OCI-LY1 (cell line): ENCODE measurements around the gene METTL8.
"Not testable (repeated sequence)": the region's sequence is repeated elsewhere in the genome, so short reads cannot be mapped to it uniquely, and the experiment has no call there.

ENCODE experiments used
- H2AFZ ChIP-seq: fragments of 200-600 bp; sonication (generic), shearing (Covaris generic); 2 replicates; pipeline ENCODE4 v1.6.0; 2014; ENCODE audit warnings: antibody characterized with exemption, mild to moderate bottlenecking, low read length
- H3F3A ChIP-seq: fragments of 200-600 bp; sonication (generic), shearing (Covaris generic); 2 replicates; pipeline ENCODE4 v1.6.0; 2014; ENCODE audit warnings: mild to moderate bottlenecking, antibody characterized with exemption, low read length, moderate library complexity; ENCODE audit not compliant: insufficient read depth
- H3K27ac ChIP-seq: fragments of 200-600 bp; sonication (generic); 2 replicates; pipeline ENCODE4 v1.5.1; 2014; ENCODE audit warnings: low read length, mixed run types, mild to moderate bottlenecking, low read depth; ENCODE audit not compliant: poor library complexity, severe bottlenecking
- H3K27me3 ChIP-seq: fragments of 200-600 bp; sonication (generic); 2 replicates; pipeline ENCODE4 v1.6.0; 2014; ENCODE audit warnings: antibody characterized with exemption, mild to moderate bottlenecking, low read length, moderate library complexity; ENCODE audit not compliant: insufficient read depth
- H3K36me3 ChIP-seq: fragments of 200-600 bp; sonication (generic); 2 replicates; pipeline ENCODE4 v1.6.1; 2014; ENCODE audit warnings: mild to moderate bottlenecking, antibody characterized with exemption, low read length, moderate library complexity, mixed read lengths; ENCODE audit not compliant: insufficient read depth
- H3K4me1 ChIP-seq: fragments of 200-600 bp; sonication (generic); 2 replicates; pipeline ENCODE4 v1.5.1; 2014; ENCODE audit warnings: mild to moderate bottlenecking, low read length, moderate library complexity; ENCODE audit not compliant: insufficient read depth, severe bottlenecking
- H3K4me2 ChIP-seq: fragments of 200-600 bp; sonication (generic), shearing (Covaris generic); 2 replicates; pipeline ENCODE4 v1.6.1; 2014; ENCODE audit warnings: low read length
- H3K4me3 ChIP-seq: fragments of 200-600 bp; sonication (generic); 2 replicates; pipeline ENCODE4 v1.5.1; 2014; ENCODE audit warnings: low read length, low read depth, mild to moderate bottlenecking, mixed read lengths; ENCODE audit not compliant: poor library complexity, severe bottlenecking
- H3K79me2 ChIP-seq: fragments of 200-600 bp; shearing (Covaris generic); 2 replicates; pipeline ENCODE4 v1.6.1; 2016; ENCODE audit warnings: mixed run types, low read length, mixed read lengths; ENCODE audit not compliant: insufficient read depth
- H3K9ac ChIP-seq: fragments of 200-600 bp; sonication (generic), shearing (Covaris generic); 2 replicates; pipeline ENCODE4 v1.6.1; 2014; ENCODE audit warnings: mild to moderate bottlenecking, low read length, mixed read lengths
- H3K9me2 ChIP-seq: fragments of 200-600 bp; sonication (generic), shearing (Covaris generic); 2 replicates; pipeline ENCODE4 v1.6.1; 2014; ENCODE audit warnings: low read depth, mild to moderate bottlenecking, low read length, mixed read lengths
- H3K9me3 ChIP-seq: fragments of 200-600 bp; shearing (Covaris generic); 2 replicates; pipeline ENCODE4 v1.6.1; 2014; ENCODE audit warnings: low read length, mixed read lengths
- H4K20me1 ChIP-seq: fragments of 200-600 bp; sonication (generic), shearing (Covaris generic); 2 replicates; pipeline ENCODE4 v1.6.0; 2016; ENCODE audit warnings: mild to moderate bottlenecking, low read length; ENCODE audit not compliant: insufficient read depth
- EZH2 ChIP-seq: fragments of 200-600 bp; sonication (generic), shearing (Covaris generic); IDR thresholded peaks from 2 replicates; pipeline ENCODE4 v1.8.0; 2017; ENCODE audit warnings: borderline replicate concordance, mixed run types, mild to moderate bottlenecking, antibody characterized with exemption, low read length, moderate library complexity, mixed read lengths
- TF ChIP-seq, protein P1 (sequence below): fragments of 200-600 bp; sonication (generic), shearing (Covaris generic); IDR thresholded peaks from 2 replicates; pipeline ENCODE4 v1.5.1; 2017; ENCODE audit warnings: mild to moderate bottlenecking, antibody characterized with exemption, low read length, moderate library complexity, mixed read lengths

Gene METTL8

GRCh38 chr2:171316220-171316619 is 117.6 kb downstream of the METTL8 start:
- no peaks in the 10 kb centered on the region for H4K20me1 ChIP-seq
- no peaks in the 10 kb centered on the region for H3K27me3 ChIP-seq

DNA sequence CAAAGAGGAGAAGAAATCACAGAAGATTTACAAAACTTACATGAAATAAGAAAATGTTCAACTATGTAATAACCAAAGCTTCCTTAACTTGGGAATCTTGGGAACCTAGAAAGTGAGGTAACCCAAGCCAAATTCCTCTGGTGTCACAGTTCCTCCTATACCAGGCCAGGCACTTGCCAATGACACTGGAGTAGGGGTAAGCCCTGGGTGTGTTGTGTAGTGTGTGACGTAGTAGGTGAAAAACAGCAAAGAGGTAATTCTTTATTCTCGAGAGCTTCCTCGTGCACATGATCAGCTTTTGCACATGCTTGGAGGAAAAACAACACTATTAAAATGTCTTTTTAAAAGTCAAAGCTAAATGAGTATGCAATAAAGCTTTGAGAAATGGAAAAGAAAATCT is 118.0 kb downstream of the METTL8 start:
- peak overlapping the region; percentile 14; the same call in 1 of the 2 replicates for H3K4me2 ChIP-seq
- H3K4me3 ChIP-seq: no peak overlapping the region
- no peaks in the 10 kb centered on the region for H3K36me3 ChIP-seq
- no peaks in the 10 kb centered on the region for H4K20me1 ChIP-seq
- H3K4me1 ChIP-seq: peaks cover 56% of the 10 kb centered on the region
- H3K9me3 ChIP-seq: peaks cover 9% of the 10 kb centered on the region
- no peaks in the 10 kb centered on the region for H3K27me3 ChIP-seq
- H3K9me2 ChIP-seq: no peaks in the 10 kb centered on the region
- no peak overlapping the region for H2AFZ ChIP-seq
- H3K27ac ChIP-seq: peak overlapping the region; percentile 98
- H3F3A ChIP-seq: peaks cover 17% of the 10 kb centered on the region
- no peaks in the 10 kb centered on the region for H3K79me2 ChIP-seq
- H3K9ac ChIP-seq: peak overlapping the region; percentile 69; the same call in 1 of the 2 replicates
- TF ChIP-seq EZH2: no peak
- TF ChIP-seq, protein P1, sequence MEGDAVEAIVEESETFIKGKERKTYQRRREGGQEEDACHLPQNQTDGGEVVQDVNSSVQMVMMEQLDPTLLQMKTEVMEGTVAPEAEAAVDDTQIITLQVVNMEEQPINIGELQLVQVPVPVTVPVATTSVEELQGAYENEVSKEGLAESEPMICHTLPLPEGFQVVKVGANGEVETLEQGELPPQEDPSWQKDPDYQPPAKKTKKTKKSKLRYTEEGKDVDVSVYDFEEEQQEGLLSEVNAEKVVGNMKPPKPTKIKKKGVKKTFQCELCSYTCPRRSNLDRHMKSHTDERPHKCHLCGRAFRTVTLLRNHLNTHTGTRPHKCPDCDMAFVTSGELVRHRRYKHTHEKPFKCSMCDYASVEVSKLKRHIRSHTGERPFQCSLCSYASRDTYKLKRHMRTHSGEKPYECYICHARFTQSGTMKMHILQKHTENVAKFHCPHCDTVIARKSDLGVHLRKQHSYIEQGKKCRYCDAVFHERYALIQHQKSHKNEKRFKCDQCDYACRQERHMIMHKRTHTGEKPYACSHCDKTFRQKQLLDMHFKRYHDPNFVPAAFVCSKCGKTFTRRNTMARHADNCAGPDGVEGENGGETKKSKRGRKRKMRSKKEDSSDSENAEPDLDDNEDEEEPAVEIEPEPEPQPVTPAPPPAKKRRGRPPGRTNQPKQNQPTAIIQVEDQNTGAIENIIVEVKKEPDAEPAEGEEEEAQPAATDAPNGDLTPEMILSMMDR: no peak

More at GRCh38 chr2:171316220-171316619, 117.6 kb downstream of the METTL8 start:
- H3K36me3 ChIP-seq: no peaks in the 10 kb centered on the region
- no peak overlapping the region for H3K4me3 ChIP-seq
- no peaks in the 10 kb centered on the region for H3K9me2 ChIP-seq
- H3F3A ChIP-seq: peaks cover 17% of the 10 kb centered on the region
- peaks cover 60% of the 10 kb centered on the region for H3K4me1 ChIP-seq
- peak overlapping the region; percentile 98 for H3K27ac ChIP-seq
- no peak overlapping the region for H2AFZ ChIP-seq
- H3K9ac ChIP-seq: peak overlapping the region; percentile 69
- no peaks in the 10 kb centered on the region for H3K79me2 ChIP-seq
- peak overlapping the region; percentile 14; the same call in 1 of the 2 replicates for H3K4me2 ChIP-seq
- H3K9me3 ChIP-seq: peaks cover 4% of the 10 kb centered on the region
- TF ChIP-seq EZH2: no peak
- TF ChIP-seq, protein P1: no peak

DNA sequence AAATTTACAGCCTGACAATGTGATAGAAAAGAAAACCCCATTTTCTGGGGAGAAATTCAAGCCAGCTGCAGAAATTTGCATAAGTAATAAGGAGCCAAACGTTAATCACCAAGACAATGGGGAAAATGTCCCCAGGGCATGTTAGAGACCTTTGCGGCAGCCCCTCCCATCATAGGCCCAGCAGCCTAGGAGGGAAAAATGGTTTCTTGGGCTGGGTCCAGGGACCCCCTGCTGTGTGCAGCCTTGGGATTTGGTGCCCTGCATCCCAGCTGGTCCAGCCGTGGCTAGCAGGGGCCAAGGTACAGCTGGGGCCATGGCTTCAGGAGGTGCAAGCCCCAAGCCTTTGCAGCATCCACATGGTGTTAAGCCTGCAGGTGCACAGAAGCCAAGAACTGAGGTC is 121.6 kb downstream of the METTL8 start:
- not testable (repeated sequence) for H4K20me1 ChIP-seq, H3K4me2 ChIP-seq, H3K27ac ChIP-seq, H3K79me2 ChIP-seq, H2AFZ ChIP-seq, H3K9ac ChIP-seq, H3K9me3 ChIP-seq, H3F3A ChIP-seq, H3K27me3 ChIP-seq, H3K4me3 ChIP-seq, H3K36me3 ChIP-seq, H3K9me2 ChIP-seq
- peaks cover 29% of the 10 kb centered on the region for H3K4me1 ChIP-seq

DNA sequence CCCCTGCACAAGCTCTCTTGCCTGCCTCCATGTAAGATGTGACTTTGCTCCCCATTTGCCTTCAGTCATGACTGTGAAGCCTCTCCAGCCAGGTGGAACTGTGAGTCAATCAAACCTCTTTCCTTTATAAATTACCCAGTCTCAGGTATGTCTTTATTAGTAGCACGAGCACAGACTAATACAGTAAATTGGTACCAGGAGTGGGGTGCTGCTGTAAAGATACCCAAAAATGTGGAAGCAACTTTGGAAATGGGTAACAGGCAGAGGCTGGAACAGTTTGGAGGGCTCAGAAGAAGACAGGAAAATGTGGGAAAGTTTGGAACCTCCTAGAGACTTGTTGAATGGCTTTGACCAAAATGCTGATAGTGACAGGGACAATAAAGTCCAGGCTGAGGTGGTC is 122.2 kb downstream of the METTL8 start:
- H3K4me3 ChIP-seq, H4K20me1 ChIP-seq, H3K27me3 ChIP-seq: not testable (repeated sequence)

More for the DNA sequence above, 122.2 kb downstream of the METTL8 start:
- H2AFZ ChIP-seq, H3K9ac ChIP-seq, H3K36me3 ChIP-seq, H3F3A ChIP-seq, H3K79me2 ChIP-seq, H3K4me2 ChIP-seq, H3K9me2 ChIP-seq, H3K27ac ChIP-seq, H3K9me3 ChIP-seq: not testable (repeated sequence)
- H3K4me1 ChIP-seq: peaks cover 23% of the 10 kb centered on the region
